Sigmoid colon (tissue), 3 donors: Measurements from ENCODE around the gene UBL7.

Experiments used
- POLR2A ChIP-seq, 2 donors: fragments of 450-650 bp; IDR thresholded peaks; one replicate each; pipeline ENCODE4 v1.6.1; 2016; ENCODE audit warnings: antibody characterized with exemption in 2 of 2, mild to moderate bottlenecking in 2 of 2, moderate library complexity in 2 of 2
- TF ChIP-seq, protein P1 (sequence below), 4 experiments: fragments of 450-650 bp in 3 of 4; fragments of 200-600 bp in 1 of 4; IDR thresholded peaks; one replicate each; pipeline ENCODE4 v1.5.1; 2016 to 2019; ENCODE audit warnings: antibody characterized with exemption in 4 of 4, mild to moderate bottlenecking in 3 of 4, moderate library complexity in 2 of 4

DNA sequence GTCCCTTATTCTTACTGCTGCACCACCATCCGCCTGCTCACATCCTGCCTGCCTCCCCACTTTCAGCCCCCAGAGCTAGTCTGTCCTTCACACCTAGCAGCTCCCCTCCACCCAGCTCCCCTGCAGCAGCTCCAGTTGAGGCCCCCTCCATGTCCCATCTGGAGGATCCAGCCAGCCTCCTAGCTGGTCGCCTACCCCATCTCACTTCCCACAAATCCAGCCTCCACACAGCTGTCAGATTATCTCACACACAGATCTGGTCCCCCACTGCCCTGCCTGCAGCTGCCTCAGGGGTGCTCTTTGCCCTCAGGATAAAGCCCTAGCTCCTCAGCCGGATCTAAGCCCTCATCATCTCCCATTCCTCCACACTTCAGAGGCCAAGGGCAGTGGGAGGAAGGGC lies 18.4 kb downstream of the UBL7 start:
- TF ChIP-seq, protein P1, sequence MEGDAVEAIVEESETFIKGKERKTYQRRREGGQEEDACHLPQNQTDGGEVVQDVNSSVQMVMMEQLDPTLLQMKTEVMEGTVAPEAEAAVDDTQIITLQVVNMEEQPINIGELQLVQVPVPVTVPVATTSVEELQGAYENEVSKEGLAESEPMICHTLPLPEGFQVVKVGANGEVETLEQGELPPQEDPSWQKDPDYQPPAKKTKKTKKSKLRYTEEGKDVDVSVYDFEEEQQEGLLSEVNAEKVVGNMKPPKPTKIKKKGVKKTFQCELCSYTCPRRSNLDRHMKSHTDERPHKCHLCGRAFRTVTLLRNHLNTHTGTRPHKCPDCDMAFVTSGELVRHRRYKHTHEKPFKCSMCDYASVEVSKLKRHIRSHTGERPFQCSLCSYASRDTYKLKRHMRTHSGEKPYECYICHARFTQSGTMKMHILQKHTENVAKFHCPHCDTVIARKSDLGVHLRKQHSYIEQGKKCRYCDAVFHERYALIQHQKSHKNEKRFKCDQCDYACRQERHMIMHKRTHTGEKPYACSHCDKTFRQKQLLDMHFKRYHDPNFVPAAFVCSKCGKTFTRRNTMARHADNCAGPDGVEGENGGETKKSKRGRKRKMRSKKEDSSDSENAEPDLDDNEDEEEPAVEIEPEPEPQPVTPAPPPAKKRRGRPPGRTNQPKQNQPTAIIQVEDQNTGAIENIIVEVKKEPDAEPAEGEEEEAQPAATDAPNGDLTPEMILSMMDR (IDR thresholded peaks at IDR 0.05): no peak
- no peak for TF ChIP-seq POLR2A (IDR thresholded peaks at IDR 0.05)
